DND-41 (cell line): Measurements from ENCODE around the gene BTLA.

Experiments used
- ATAC-seq: fragments of 200-7000 bp; cut with Tn5 transposase; 3 replicates; pipeline ENCODE4 v1.9.1; 2021; ENCODE audit warnings: low read depth; ENCODE audit not compliant: insufficient read depth
- DNase-seq: peaks from one replicate; pipeline ENCODE4 v3.0.0-alpha.2; 2020
- H2AFZ ChIP-seq: 2 replicates; pipeline ENCODE4 v1.6.0; 2012; ENCODE audit warnings: low read depth, low read length
- H3K27ac ChIP-seq: 2 replicates; pipeline ENCODE4 v1.5.1; 2012; ENCODE audit warnings: low read length, inconsistent platforms
- H3K27me3 ChIP-seq: fragments of 200-600 bp; sonication (generic); 2 replicates; pipeline ENCODE4 v1.6.0; 2012; ENCODE audit warnings: low read length, mild to moderate bottlenecking, inconsistent platforms; ENCODE audit not compliant: insufficient read depth, poor library complexity
- H3K36me3 ChIP-seq: 2 replicates; pipeline ENCODE4 v1.5.1; 2012; ENCODE audit warnings: low read length, inconsistent platforms; ENCODE audit not compliant: insufficient read depth
- H3K4me1 ChIP-seq: 2 replicates; pipeline ENCODE4 v1.5.1; 2012; ENCODE audit warnings: mild to moderate bottlenecking, low read length; ENCODE audit not compliant: insufficient read depth
- H3K4me2 ChIP-seq: 2 replicates; pipeline ENCODE4 v1.6.0; 2012; ENCODE audit warnings: mild to moderate bottlenecking, moderate library complexity, low read length, inconsistent platforms; ENCODE audit not compliant: insufficient read depth
- H3K4me3 ChIP-seq, 2 experiments: fragments of 200-600 bp in 1 of 2; shearing (Covaris generic) in 1 of 2; 2 replicates each; pipeline ENCODE4 v1.5.1; 2012 to 2016; ENCODE audit warnings: inconsistent platforms in 2 of 2, low read length in 2 of 2, mild to moderate bottlenecking in 2 of 2, low read depth in 1 of 2, moderate library complexity in 1 of 2
- H3K79me2 ChIP-seq: 2 replicates; pipeline ENCODE4 v1.6.0; 2012; ENCODE audit warnings: low read length, inconsistent platforms; ENCODE audit not compliant: insufficient read depth
- H3K9ac ChIP-seq: 2 replicates; pipeline ENCODE4 v1.6.0; 2012; ENCODE audit warnings: low read depth, mild to moderate bottlenecking, inconsistent platforms, low read length, moderate library complexity
- H3K9me3 ChIP-seq: 2 replicates; pipeline ENCODE4 v1.5.1; 2012; ENCODE audit warnings: low read length, moderate library complexity, mild to moderate bottlenecking, inconsistent platforms; ENCODE audit not compliant: insufficient read depth, severe bottlenecking
- H4K20me1 ChIP-seq: 2 replicates; pipeline ENCODE4 v1.6.0; 2012; ENCODE audit warnings: low read length; ENCODE audit not compliant: insufficient read depth
- CTCF ChIP-seq: IDR thresholded peaks from 2 replicates; pipeline ENCODE4 v1.5.1; 2012; ENCODE audit warnings: borderline replicate concordance, low read length, moderate library complexity, mild to moderate bottlenecking; ENCODE audit not compliant: poor library complexity, severe bottlenecking; ENCODE audit errors: extremely low read depth
- EZH2 ChIP-seq: IDR thresholded peaks from 3 replicates; pipeline ENCODE4 v1.6.1; 2012; ENCODE audit warnings: borderline replicate concordance, low read depth, mild to moderate bottlenecking, moderate library complexity, low read length, inconsistent platforms; ENCODE audit not compliant: severe bottlenecking

The BTLA gene

GRCh38 chr3:112492124-112492523 is 7.1 kb downstream of the BTLA start:
- ATAC-seq (no peak), DNase-seq (no peak)
- H3K27ac ChIP-seq: no peak overlapping the region
- no peaks in the 10 kb centered on the region for H4K20me1 ChIP-seq
- H3K79me2 ChIP-seq: no peaks in the 10 kb centered on the region
- no peaks in the 10 kb centered on the region for H3K27me3 ChIP-seq
- no peak overlapping the region for H2AFZ ChIP-seq
- TF ChIP-seq EZH2 (no peak), CTCF (no peak)
- no peak overlapping the region for H3K4me2 ChIP-seq
- H3K9ac ChIP-seq: no peak overlapping the region
- H3K9me3 ChIP-seq: no peaks in the 10 kb centered on the region
- no peak overlapping the region for H3K4me3 ChIP-seq
- no peaks in the 10 kb centered on the region for H3K4me1 ChIP-seq
- no peaks in the 10 kb centered on the region for H3K36me3 ChIP-seq

GRCh38 chr3:112491373-112491772 is 7.9 kb downstream of the BTLA start:
- Histone ChIP-seq H4K20me1 (no peaks in the 10 kb centered on the region), H3K4me2 (no peak overlapping the region), H3K79me2 (no peaks in the 10 kb centered on the region), H3K4me1 (no peaks in the 10 kb centered on the region), H3K9me3 (no peaks in the 10 kb centered on the region), H3K36me3 (no peaks in the 10 kb centered on the region), H2AFZ (no peak overlapping the region), H3K9ac (no peak overlapping the region), H3K27ac (no peak overlapping the region), H3K27me3 (no peaks in the 10 kb centered on the region), H3K4me3 (no peak overlapping the region)
- no peak for DNase-seq
- TF ChIP-seq CTCF (no peak), EZH2 (no peak)
- no peak for ATAC-seq

- Histone ChIP-seq H3K9ac (no peak overlapping the region), H3K4me1 (no peaks in the 10 kb centered on the region), H3K79me2 (no peaks in the 10 kb centered on the region), H3K9me3 (no peaks in the 10 kb centered on the region), H3K27me3 (no peaks in the 10 kb centered on the region), H3K27ac (no peak overlapping the region), H2AFZ (no peak overlapping the region), H3K4me3 (no peak overlapping the region), H3K4me2 (no peak overlapping the region), H3K36me3 (no peaks in the 10 kb centered on the region), H4K20me1 (no peaks in the 10 kb centered on the region)
- TF ChIP-seq EZH2 (no peak), CTCF (no peak)
- DNase-seq (no peak), ATAC-seq (no peak)
These were observed 9.4 kb downstream of the BTLA start for GRCh38 chr3:112489674-112490479.
